Activated CD8-positive, alpha-beta T cell treated with anti-CD3 and anti-CD28 coated beads for 36 hours (primary cell): ENCODE results near the gene INTS1. TPM values are rescaled to one million over a fixed set of nuclear protein-coding genes. Genes with fewer than 3 reads are reported as not detected.

ENCODE experiments used
- ATAC-seq: fragments of 200-7000 bp; cut with Tn5 transposase; one replicate; pipeline ENCODE4 v1.10.0; 2021; ENCODE audit warnings: mild to moderate bottlenecking, moderate library complexity
- CTCF ChIA-PET: fragments of 350-600 bp; sonication (Branson Sonifier 250); formaldehyde crosslinking; loops from one replicate; lab custom pipeline; 2021; ENCODE audit warnings: antibody characterized with exemption; lab: Charles Lee
- POLR2A ChIA-PET: fragments of 350-600 bp; sonication (Branson Sonifier 250); formaldehyde crosslinking; loops from one replicate; lab custom pipeline; 2021; ENCODE audit warnings: antibody characterized with exemption; lab: Charles Lee
- DNase-seq: peaks from one replicate; pipeline ENCODE4 v3.0.0-alpha.2; 2020
- H3K27ac Mint-ChIP-seq: one replicate; pipeline ENCODE4 v1.8.0; 2021; ENCODE audit warnings: mild to moderate bottlenecking, mixed read lengths
- H3K27me3 Mint-ChIP-seq: one replicate; pipeline ENCODE4 v1.8.0; 2021; ENCODE audit warnings: mixed read lengths
- H3K36me3 Mint-ChIP-seq: one replicate; pipeline ENCODE4 v1.8.0; 2021; ENCODE audit warnings: low read depth, mixed read lengths
- H3K4me1 Mint-ChIP-seq: one replicate; pipeline ENCODE4 v1.8.0; 2021; ENCODE audit warnings: low read depth, mixed read lengths
- H3K4me3 Mint-ChIP-seq: one replicate; pipeline ENCODE4 v1.8.0; 2021; ENCODE audit warnings: mild to moderate bottlenecking, moderate library complexity, mixed read lengths
- H3K9me3 Mint-ChIP-seq: one replicate; pipeline ENCODE4 v1.8.0; 2021; ENCODE audit warnings: mixed read lengths
- CTCF ChIP-seq: fragments of 200-600 bp; IDR thresholded peaks from one replicate; pipeline ENCODE4 v1.8.0; 2022; ENCODE audit warnings: antibody characterized with exemption, mild to moderate bottlenecking
- intact Hi-C: fragments of 100-400 bp; cut with micrococcal nuclease; formaldehyde crosslinking; loops from one replicate; pipeline ENCODE4 v1.10.0; 2022
- total RNA-seq, 2 experiments: library from RNA; stranded (reverse); gene quantifications; one replicate each; pipeline ENCODE4 v1.2.3, GENCODE V29; 2021

INTS1 gene
- total RNA-seq, 2 experiments from 2014 or later: 100 to 103 TPM

GRCh38 chr7:1480670-1481069, 23.5 kb downstream of the INTS1 start:
- no peak for TF ChIP-seq CTCF
- ChIA-PET CTCF (no interaction called here), POLR2A (no interaction called here)
- DNase-seq (no peak), ATAC-seq (no peak)
- Mint-ChIP-seq H3K4me3 (no peak overlapping the region), H3K4me1 (no peaks in the 10 kb centered on the region), H3K36me3 (no peaks in the 10 kb centered on the region), H3K27ac (no peak overlapping the region), H3K9me3 (no peaks in the 10 kb centered on the region), H3K27me3 (no peaks in the 10 kb centered on the region)
- intact Hi-C loops: no loop called here

DNA sequence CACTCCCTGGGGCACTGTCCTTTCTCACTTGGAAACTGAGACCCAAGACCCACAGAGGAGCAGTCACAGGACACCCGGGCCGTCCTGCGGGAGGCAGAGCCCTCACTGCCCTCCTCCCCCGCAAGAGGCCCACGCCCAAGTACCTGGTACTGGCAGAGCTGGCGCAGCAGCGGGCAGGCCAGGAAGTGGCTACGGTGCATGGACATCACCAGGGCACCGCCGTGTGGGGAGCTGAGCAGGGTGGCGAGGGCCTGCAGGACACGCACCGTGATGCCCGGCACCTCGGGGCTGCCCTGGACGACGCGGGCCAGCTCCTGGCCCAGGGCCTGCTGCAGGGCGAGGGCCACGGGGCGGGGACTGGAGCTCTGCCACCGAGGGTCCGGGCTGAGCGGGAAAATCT, 24.9 kb downstream of the INTS1 start:
- POLR2A ChIA-PET: no interaction called here
- no peak for DNase-seq
- intact Hi-C loops: no loop called here
- peaks cover 7% of the 10 kb centered on the region for H3K4me1 Mint-ChIP-seq
- H3K9me3 Mint-ChIP-seq: no peaks in the 10 kb centered on the region
- TF ChIP-seq CTCF: no peak
- no peak overlapping the region for H3K27ac Mint-ChIP-seq
- no peaks in the 10 kb centered on the region for H3K27me3 Mint-ChIP-seq
- no peak for ATAC-seq
- CTCF ChIA-PET: no interaction called here
- no peak overlapping the region for H3K4me3 Mint-ChIP-seq
- peaks cover 2% of the 10 kb centered on the region for H3K36me3 Mint-ChIP-seq

DNA sequence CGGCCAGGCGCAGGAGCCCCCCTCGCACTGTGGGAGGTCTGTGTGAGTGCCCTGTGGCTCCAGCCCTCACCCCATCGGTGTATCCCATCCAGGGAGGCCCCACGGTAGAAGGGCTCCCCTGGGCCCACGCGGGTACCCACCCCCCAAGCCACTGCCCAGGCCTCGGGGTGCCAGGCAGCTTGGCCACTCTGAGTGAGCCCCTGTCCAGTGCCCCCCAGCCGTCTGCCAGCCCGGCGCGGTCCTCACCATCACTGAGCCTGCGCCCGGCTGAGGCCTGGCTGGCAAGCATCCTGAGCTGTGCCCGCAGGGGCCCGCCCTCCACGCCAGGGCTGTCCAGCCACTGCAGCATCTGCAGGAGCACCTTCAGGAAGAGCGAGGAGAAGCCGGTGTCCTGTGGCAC, 25.7 kb downstream of the INTS1 start:
- no peak for ATAC-seq
- CTCF ChIA-PET: no interaction called here

GRCh38 chr7:1476859-1477258, 27.3 kb downstream of the INTS1 start:
- DNase-seq (no peak), ATAC-seq (no peak)
- no peak overlapping the region for H3K4me3 Mint-ChIP-seq
- H3K36me3 Mint-ChIP-seq: peaks cover 8% of the 10 kb centered on the region
- peaks cover 9% of the 10 kb centered on the region for H3K4me1 Mint-ChIP-seq
- CTCF ChIA-PET: no interaction called here
- intact Hi-C loops: no loop called here
- POLR2A ChIA-PET: no interaction called here
- H3K27me3 Mint-ChIP-seq: no peaks in the 10 kb centered on the region
- H3K9me3 Mint-ChIP-seq: no peaks in the 10 kb centered on the region
- no peak for TF ChIP-seq CTCF
- H3K27ac Mint-ChIP-seq: no peak overlapping the region

More for the DNA sequence above, 25.7 kb downstream of the INTS1 start:
- POLR2A ChIA-PET: no interaction called here
- Mint-ChIP-seq H3K36me3 (peaks cover 4% of the 10 kb centered on the region), H3K27ac (no peak overlapping the region), H3K4me3 (no peak overlapping the region), H3K9me3 (no peaks in the 10 kb centered on the region), H3K4me1 (peaks cover 9% of the 10 kb centered on the region), H3K27me3 (no peaks in the 10 kb centered on the region)
- DNase-seq: no peak
- intact Hi-C loops: no loop called here
- TF ChIP-seq CTCF: no peak

GRCh38 chr7:1475991-1476390, 28.2 kb downstream of the INTS1 start:
- H3K27ac Mint-ChIP-seq: no peak overlapping the region
- H3K4me3 Mint-ChIP-seq: no peak overlapping the region
- no peaks in the 10 kb centered on the region for H3K9me3 Mint-ChIP-seq
- intact Hi-C loops: no loop called here
- POLR2A ChIA-PET: interaction anchor here (2.0 kb wide), 1 partner anchor 12 kb away, joined by 4 read pairs; no protein-coding TSS in a partner anchor
- ATAC-seq (no peak), DNase-seq (no peak)
- no peaks in the 10 kb centered on the region for H3K27me3 Mint-ChIP-seq
- peaks cover 8% of the 10 kb centered on the region for H3K36me3 Mint-ChIP-seq
- TF ChIP-seq CTCF: no peak
- H3K4me1 Mint-ChIP-seq: peaks cover 9% of the 10 kb centered on the region
- CTCF ChIA-PET: no interaction called here
